Activated CD4-positive, alpha-beta memory T cell treated with anti-CD3 and anti-CD28 coated beads, Interleukin-2, amount 10 ng/mL, durations not matched to agents 7 days and 5 days (primary cell): Measurements from ENCODE around the gene N4BP3. TPM values are rescaled to one million over a fixed set of nuclear protein-coding genes. Genes with fewer than 3 reads are reported as not detected.

Experiments used
- CTCF ChIA-PET: fragments of 350-600 bp; sonication (Branson Sonifier 250); formaldehyde crosslinking; loops from one replicate; lab custom pipeline; 2021; ENCODE audit warnings: antibody characterized with exemption, inconsistent platforms; lab: Charles Lee
- POLR2A ChIA-PET: fragments of 350-600 bp; sonication (Branson Sonifier 250); formaldehyde crosslinking; loops from one replicate; lab custom pipeline; 2021; ENCODE audit warnings: antibody characterized with exemption; lab: Charles Lee
- DNase-seq: peaks from one replicate; pipeline ENCODE4 v3.0.0-alpha.2; 2020
- H3K27ac Mint-ChIP-seq: one replicate; pipeline ENCODE4 v1.8.0; 2021; ENCODE audit warnings: mild to moderate bottlenecking, mixed read lengths
- H3K27me3 Mint-ChIP-seq: one replicate; pipeline ENCODE4 v1.8.0; 2021; ENCODE audit warnings: mixed read lengths
- H3K36me3 Mint-ChIP-seq: one replicate; pipeline ENCODE4 v1.8.0; 2021; ENCODE audit warnings: low read depth, mixed read lengths
- H3K4me1 Mint-ChIP-seq: one replicate; pipeline ENCODE4 v1.8.0; 2021; ENCODE audit warnings: mixed read lengths
- H3K4me3 Mint-ChIP-seq: one replicate; pipeline ENCODE4 v1.8.0; 2021; ENCODE audit warnings: mild to moderate bottlenecking, mixed read lengths
- H3K9me3 Mint-ChIP-seq: one replicate; pipeline ENCODE4 v1.8.0; 2021; ENCODE audit warnings: mixed read lengths
- total RNA-seq, 2 experiments: library from RNA; stranded (reverse); gene quantifications; one replicate each; pipeline ENCODE4 v1.2.3, GENCODE V29; 2021

N4BP3 gene
- total RNA-seq, 2 experiments from 2014 or later = 4.3 to 4.4 TPM

DNA sequence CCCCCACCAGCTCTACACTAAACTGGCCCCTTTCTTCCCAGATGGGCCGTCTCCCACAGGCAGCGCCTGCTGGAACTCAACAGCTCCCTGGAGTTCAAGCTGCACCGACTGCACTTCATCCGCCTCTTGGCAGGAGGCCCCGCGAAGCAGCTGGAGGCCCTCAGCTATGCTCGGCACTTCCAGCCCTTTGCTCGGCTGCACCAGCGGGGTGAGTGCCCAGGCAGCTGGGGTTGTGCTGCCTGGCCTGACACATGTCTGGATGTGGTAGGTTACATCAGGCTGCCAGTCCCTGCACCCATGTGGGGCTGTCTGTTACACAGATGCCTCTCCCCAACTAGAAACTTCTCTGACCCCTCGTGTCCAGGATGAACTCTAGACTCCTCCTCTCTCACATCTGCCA lies 30.6 kb downstream of the N4BP3 start:
- Mint-ChIP-seq H3K9me3 (no peaks in the 10 kb centered on the region), H3K36me3 (peaks cover 45% of the 10 kb centered on the region), H3K27me3 (no peaks in the 10 kb centered on the region), H3K4me3 (no peak overlapping the region), H3K27ac (no peak overlapping the region), H3K4me1 (peaks cover 14% of the 10 kb centered on the region)
- POLR2A ChIA-PET = interaction anchor here (0.8 kb wide), 1 partner anchor 27 kb away, joined by 4 read pairs; no protein-coding TSS in a partner anchor
- CTCF ChIA-PET = interaction anchor here (0.5 to 9.3 kb wide), 5 partner anchors 9 to 68 kb away, joined by 3 to 95 read pairs (median 13); partner anchors contain the start of gene NHP2
- no peak for DNase-seq

DNA sequence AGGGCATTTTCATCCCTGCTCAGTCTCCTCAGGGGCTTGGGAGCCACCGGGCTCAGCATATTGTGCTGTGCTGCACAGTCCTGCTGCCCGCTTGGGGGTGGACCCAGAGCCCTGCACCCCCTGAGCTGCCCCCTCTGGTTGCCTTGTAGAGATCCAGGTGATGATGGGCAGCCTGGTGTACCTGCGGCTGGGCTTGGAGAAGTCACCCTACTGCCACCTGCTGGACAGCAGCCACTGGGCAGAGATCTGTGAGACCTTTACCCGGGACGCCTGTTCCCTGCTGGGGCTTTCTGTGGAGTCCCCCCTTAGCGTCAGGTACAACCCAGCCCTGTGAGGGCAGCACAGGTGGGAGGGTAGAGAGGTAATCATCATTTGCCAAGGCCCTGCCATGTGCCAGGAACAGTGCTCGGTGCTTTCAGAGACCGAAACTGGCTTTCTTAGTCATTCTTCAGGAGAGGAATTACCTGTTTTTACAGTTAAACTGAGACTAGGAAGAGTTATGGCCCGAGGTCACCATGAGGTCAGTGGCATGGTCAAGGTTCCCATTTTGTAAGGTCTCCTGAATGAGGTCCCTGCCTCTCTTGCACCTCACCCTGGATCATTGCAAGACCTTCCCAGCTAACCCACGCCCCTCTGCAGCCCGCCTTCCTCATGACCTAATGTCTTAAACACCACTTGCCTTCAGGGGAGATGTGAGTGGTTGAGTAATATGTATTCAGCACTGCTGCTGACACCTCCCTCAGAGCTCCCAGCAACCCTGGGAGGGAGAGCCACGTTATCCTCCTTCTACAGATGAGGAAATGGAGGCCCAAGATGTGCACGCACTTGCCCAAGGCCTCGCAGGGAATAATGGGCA lies 32.9 kb downstream of the N4BP3 start:
- CTCF ChIA-PET = interaction anchor here (0.9 to 9.3 kb wide), 4 partner anchors 10 to 70 kb away, joined by 3 to 95 read pairs (median 20); no protein-coding TSS in a partner anchor
- POLR2A ChIA-PET = interaction anchor here (0.7 to 2.0 kb wide), 3 partner anchors 10 to 69 kb away, joined by 3 to 8 read pairs (median 4); no protein-coding TSS in a partner anchor
- Mint-ChIP-seq H3K4me1 (peaks cover 36% of the 10 kb centered on the region), H3K27ac (no peak overlapping the region), H3K36me3 (peaks cover 50% of the 10 kb centered on the region), H3K27me3 (no peaks in the 10 kb centered on the region), H3K4me3 (no peak overlapping the region), H3K9me3 (no peaks in the 10 kb centered on the region)
- peak; percentile 74 for DNase-seq

DNA sequence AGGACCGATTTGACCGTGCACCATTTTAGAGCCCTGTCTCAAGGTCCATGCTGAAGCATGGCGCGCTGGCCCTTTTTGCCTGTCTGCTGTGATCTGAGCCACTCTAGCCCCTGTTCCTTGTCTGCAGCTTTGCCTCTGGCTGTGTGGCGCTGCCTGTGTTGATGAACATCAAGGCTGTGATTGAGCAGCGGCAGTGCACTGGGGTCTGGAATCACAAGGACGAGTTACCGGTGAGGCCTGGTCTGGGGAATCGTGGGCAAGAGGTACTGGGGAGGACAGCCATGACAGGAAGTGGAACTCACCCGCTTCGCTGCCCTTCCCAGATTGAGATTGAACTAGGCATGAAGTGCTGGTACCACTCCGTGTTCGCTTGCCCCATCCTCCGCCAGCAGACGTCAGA lies 34.1 kb downstream of the N4BP3 start:
- ChIA-PET CTCF (interaction anchor here (6.1 to 9.3 kb wide), 2 partner anchors 27 to 71 kb away, joined by 35 to 95 read pairs; no protein-coding TSS in a partner anchor), POLR2A (no interaction called here)
- Mint-ChIP-seq H3K4me3 (no peak overlapping the region), H3K4me1 (peaks cover 45% of the 10 kb centered on the region), H3K27ac (no peak overlapping the region), H3K36me3 (peaks cover 53% of the 10 kb centered on the region), H3K9me3 (no peaks in the 10 kb centered on the region), H3K27me3 (no peaks in the 10 kb centered on the region)
- no peak for DNase-seq

GRCh38 chr5:178149199-178149932 lies 36.0 kb downstream of the N4BP3 start:
- Mint-ChIP-seq H3K4me1 (peaks cover 60% of the 10 kb centered on the region), H3K36me3 (peaks cover 39% of the 10 kb centered on the region), H3K27me3 (no peaks in the 10 kb centered on the region), H3K27ac (peak overlapping the region; percentile 56), H3K9me3 (no peaks in the 10 kb centered on the region), H3K4me3 (no peak overlapping the region)
- ChIA-PET CTCF (interaction anchor here (0.9 to 9.3 kb wide), 6 partner anchors 8 to 73 kb away, joined by 3 to 95 read pairs (median 6); no protein-coding TSS in a partner anchor), POLR2A (interaction anchor here (0.7 to 2.5 kb wide), 5 partner anchors 15 to 67 kb away, joined by 3 to 15 read pairs (median 7); partner anchors contain the start of genes HNRNPAB and RMND5B)
- no peak for DNase-seq

DNA sequence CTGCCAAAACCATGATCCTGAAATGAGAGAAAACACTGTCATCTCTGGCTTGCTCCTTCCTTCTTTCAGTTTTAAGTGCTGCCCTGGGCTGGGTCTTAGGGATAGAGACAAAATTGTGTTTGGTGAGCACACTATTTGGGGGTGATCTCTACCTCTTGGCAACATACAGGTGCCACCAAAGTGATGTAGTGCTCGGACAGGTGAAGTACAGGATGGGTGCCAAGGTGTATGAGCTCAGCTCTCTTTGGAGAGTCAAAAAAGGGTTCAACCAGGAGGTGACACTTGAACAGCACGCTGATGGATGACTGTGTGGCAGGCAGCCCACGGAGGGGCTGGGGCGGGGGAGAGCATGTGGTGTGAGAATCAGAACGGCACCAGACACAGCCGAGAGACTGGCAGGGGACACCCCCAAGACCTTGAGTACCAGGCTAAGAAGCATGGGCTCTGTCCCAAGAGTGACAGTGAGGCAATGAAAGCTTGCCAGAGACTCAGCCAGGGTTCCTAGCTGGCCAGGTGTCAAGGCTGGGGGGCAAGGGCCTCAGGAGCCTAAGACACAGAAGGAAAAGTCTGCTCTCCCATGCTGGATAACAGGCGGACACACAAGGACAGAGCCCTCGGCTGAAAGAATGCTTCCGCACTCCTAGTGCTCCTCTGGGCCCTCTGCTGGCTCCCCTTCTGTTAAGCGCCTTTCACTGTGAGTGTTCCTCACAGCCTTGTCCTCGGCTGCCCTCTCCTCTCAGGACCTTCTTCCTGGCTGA lies 37.8 kb downstream of the N4BP3 start:
- CTCF ChIA-PET = interaction anchor here (1.7 to 9.3 kb wide), 2 partner anchors 75 kb away, joined by 7 to 95 read pairs; no protein-coding TSS in a partner anchor

DNA sequence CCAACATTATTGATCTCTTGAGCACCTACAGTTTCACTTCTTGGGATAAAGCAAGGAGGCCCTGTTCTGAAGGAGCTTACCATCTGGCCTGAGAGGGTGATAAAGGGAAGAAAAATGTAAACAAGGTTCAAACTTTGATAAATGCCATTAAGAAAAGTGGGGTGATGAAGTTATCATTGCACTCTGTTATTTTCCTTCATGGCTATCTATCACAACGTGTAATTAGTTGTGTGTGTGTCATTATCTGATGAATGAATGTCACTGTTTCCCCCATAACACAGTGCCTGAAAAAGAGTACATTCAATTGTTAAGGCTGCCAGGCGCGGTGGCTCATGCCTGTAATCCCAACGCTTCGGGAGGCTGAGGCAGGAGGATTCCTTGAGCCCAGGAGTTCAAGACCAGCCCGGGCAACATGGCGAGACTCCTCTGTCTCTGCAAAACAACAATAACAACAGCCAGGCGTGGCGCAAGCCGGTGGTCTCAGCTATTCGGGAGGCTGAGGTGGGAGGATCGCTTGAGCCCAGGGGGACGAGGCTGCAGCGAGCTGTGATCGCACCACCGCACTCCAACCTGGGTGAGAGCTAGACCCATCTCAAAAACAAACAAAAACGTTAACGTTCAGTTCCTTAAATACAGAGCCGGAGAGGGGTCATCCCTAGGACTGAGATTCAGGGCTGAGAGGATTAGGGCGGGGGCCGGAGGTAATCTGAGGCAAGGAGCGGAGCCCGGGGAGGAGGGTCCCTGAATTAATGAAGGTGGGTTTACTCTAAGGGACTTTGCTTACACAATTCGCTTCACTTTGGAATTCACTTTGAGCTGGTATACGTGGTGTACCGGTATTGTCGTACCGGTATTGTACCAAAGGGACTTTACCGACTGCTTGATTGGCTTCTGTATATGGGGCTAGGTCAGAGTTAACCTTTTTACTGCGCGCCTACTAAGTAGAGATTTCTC lies 39.4 kb downstream of the N4BP3 start:
- POLR2A ChIA-PET = interaction anchor here (0.6 to 1.6 kb wide), 5 partner anchors 9 to 58 kb away, joined by 3 to 8 read pairs (median 3); partner anchors contain the start of gene HNRNPAB
- H3K36me3 Mint-ChIP-seq = peaks cover 25% of the 10 kb centered on the region
- peak overlapping the region; percentile 97 for H3K4me3 Mint-ChIP-seq
- H3K27ac Mint-ChIP-seq = peak overlapping the region; percentile 81
- no peak for DNase-seq
- H3K27me3 Mint-ChIP-seq = no peaks in the 10 kb centered on the region
- CTCF ChIA-PET = interaction anchor here (0.6 to 3.8 kb wide), 7 partner anchors 9 to 77 kb away, joined by 3 to 25 read pairs (median 7); no protein-coding TSS in a partner anchor
- no peaks in the 10 kb centered on the region for H3K9me3 Mint-ChIP-seq
- H3K4me1 Mint-ChIP-seq = peaks cover 55% of the 10 kb centered on the region

More for the DNA sequence above, 37.8 kb downstream of the N4BP3 start:
- DNase-seq = no peak
- no peaks in the 10 kb centered on the region for H3K9me3 Mint-ChIP-seq
- no peak overlapping the region for H3K4me3 Mint-ChIP-seq
- H3K27me3 Mint-ChIP-seq = no peaks in the 10 kb centered on the region
- peaks cover 33% of the 10 kb centered on the region for H3K36me3 Mint-ChIP-seq
- peaks cover 58% of the 10 kb centered on the region for H3K4me1 Mint-ChIP-seq
- POLR2A ChIA-PET = interaction anchor here (1.0 to 2.5 kb wide), 2 partner anchors 15 to 19 kb away, joined by 3 to 15 read pairs; partner anchors contain the start of gene RMND5B
- H3K27ac Mint-ChIP-seq = no peak overlapping the region

- ChIA-PET CTCF (interaction anchor here (0.5 to 3.8 kb wide), 8 partner anchors 10 to 1441 kb away, joined by 3 to 25 read pairs (median 3); partner anchors contain the start of gene HNRNPAB), POLR2A (interaction anchor here (0.6 to 1.6 kb wide), 6 partner anchors 8 to 553 kb away, joined by 3 to 8 read pairs (median 4); partner anchors contain the start of gene HNRNPAB)
- Mint-ChIP-seq H3K27ac (peak within 1 kb of the TSS; percentile 81), H3K9me3 (no peaks in the 10 kb centered on the region), H3K4me1 (peaks cover 50% of the 10 kb centered on the region), H3K4me3 (peak within 1 kb of the TSS; percentile 97), H3K36me3 (peaks cover 18% of the 10 kb centered on the region), H3K27me3 (no peaks in the 10 kb centered on the region)
- DNase-seq = peak; percentile 99
Measured at GRCh38 chr5:178153530-178154340, 40.4 kb downstream of the N4BP3 start, which contains the start of gene NHP2. Gene NHP2 (minus strand): TSS chr5:178153885. CDS start chr5:178153817, 68 bp downstream.

- Mint-ChIP-seq H3K27me3 (no peaks in the 10 kb centered on the region), H3K9me3 (no peaks in the 10 kb centered on the region), H3K4me1 (peaks cover 37% of the 10 kb centered on the region), H3K36me3 (peaks cover 11% of the 10 kb centered on the region), H3K27ac (no peak overlapping the region), H3K4me3 (no peak overlapping the region)
- CTCF ChIA-PET = interaction anchor here (3.6 to 3.8 kb wide), 2 partner anchors 34 to 79 kb away, joined by 25 to 26 read pairs; no protein-coding TSS in a partner anchor
- POLR2A ChIA-PET = no interaction called here
- DNase-seq = no peak
Measured at GRCh38 chr5:178155065-178155464, 41.7 kb downstream of the N4BP3 start.

DNA sequence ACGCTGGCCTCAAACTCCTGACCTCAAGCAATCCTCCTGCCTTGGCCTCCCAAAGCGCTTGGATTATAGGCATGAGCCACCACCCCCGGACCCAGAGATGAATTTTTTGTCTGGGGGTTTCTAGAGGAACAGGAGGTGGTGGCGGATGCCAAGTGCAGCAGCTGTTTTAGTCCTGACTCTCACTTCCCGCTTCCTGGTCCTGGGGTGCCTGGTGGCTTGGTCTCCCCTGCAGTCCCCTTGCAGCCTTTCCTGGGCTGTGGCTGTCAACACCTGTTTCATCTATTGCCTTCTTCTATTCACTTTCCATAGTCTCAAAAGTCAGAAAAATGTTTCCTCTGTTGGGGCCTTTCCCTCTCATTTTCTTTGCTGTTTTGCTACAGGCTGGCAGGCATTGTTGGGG lies 46.8 kb downstream of the N4BP3 start:
- H3K27me3 Mint-ChIP-seq = peaks cover 8% of the 10 kb centered on the region
- no peak overlapping the region for H3K4me3 Mint-ChIP-seq
- no peaks in the 10 kb centered on the region for H3K9me3 Mint-ChIP-seq
- DNase-seq = no peak
- H3K36me3 Mint-ChIP-seq = no peaks in the 10 kb centered on the region
- CTCF ChIA-PET = no interaction called here
- POLR2A ChIA-PET = no interaction called here
- H3K27ac Mint-ChIP-seq = no peak overlapping the region
- peaks cover 6% of the 10 kb centered on the region for H3K4me1 Mint-ChIP-seq

- Mint-ChIP-seq H3K4me1 (peaks cover 6% of the 10 kb centered on the region), H3K36me3 (no peaks in the 10 kb centered on the region), H3K4me3 (no peak overlapping the region), H3K27ac (no peak overlapping the region), H3K9me3 (no peaks in the 10 kb centered on the region), H3K27me3 (peaks cover 8% of the 10 kb centered on the region)
- POLR2A ChIA-PET = interaction anchor here (1.1 to 1.6 kb wide), 3 partner anchors 9 to 563 kb away, joined by 3 to 4 read pairs (median 4); partner anchors contain the start of gene NHP2
- CTCF ChIA-PET = interaction anchor here (0.8 to 2.5 kb wide), 4 partner anchors 10 to 86 kb away, joined by 3 to 26 read pairs (median 5); no protein-coding TSS in a partner anchor
- no peak for DNase-seq
Measured at GRCh38 chr5:178162481-178162880, 49.1 kb downstream of the N4BP3 start.
